Progenitor cell of endocrine pancreas (in vitro differentiated cells): ENCODE results near the gene MS4A18. TPM values are rescaled to one million over a fixed set of nuclear protein-coding genes. Genes with fewer than 3 reads are reported as not detected.

Source experiments
- DNase-seq: peaks from one replicate; pipeline ENCODE4 v3.0.0; 2021; ENCODE audit warnings: low spot score; ENCODE audit not compliant: unreplicated experiment
- H3K27ac Mint-ChIP-seq: 2 replicates; pipeline ENCODE4 v1.8.0; 2021; ENCODE audit warnings: mild to moderate bottlenecking, moderate library complexity, mixed read lengths
- H3K27me3 Mint-ChIP-seq: 2 replicates; pipeline ENCODE4 v1.8.0; 2021; ENCODE audit warnings: mixed read lengths
- H3K36me3 Mint-ChIP-seq: 2 replicates; pipeline ENCODE4 v1.8.0; 2022; ENCODE audit warnings: mixed read lengths; ENCODE audit not compliant: insufficient read depth
- H3K4me1 Mint-ChIP-seq: 2 replicates; pipeline ENCODE4 v1.8.0; 2021; ENCODE audit warnings: low read depth, mixed read lengths
- H3K4me3 Mint-ChIP-seq: 2 replicates; pipeline ENCODE4 v1.8.0; 2021; ENCODE audit warnings: low read depth, mild to moderate bottlenecking, moderate library complexity, mixed read lengths
- H3K9me3 Mint-ChIP-seq: 2 replicates; pipeline ENCODE4 v1.8.0; 2021; ENCODE audit warnings: low read depth, mixed read lengths
- CTCF ChIP-seq: fragments of 200-600 bp; sonication (generic); IDR thresholded peaks from one replicate; pipeline ENCODE4 v1.5.0; 2021; ENCODE audit warnings: antibody characterized with exemption, mild to moderate bottlenecking; ENCODE audit not compliant: unreplicated experiment
- total RNA-seq: library from RNA; stranded (reverse); gene quantifications from 2 replicates; pipeline ENCODE4 v1.2.1, GENCODE V29; 2021

Gene MS4A18
- total RNA-seq, 1 donor from 2014 or later, result not detected

- Mint-ChIP-seq H3K27me3 (peaks cover 16% of the 10 kb centered on the region), H3K36me3 (no peaks in the 10 kb centered on the region), H3K4me1 (peaks cover 3% of the 10 kb centered on the region), H3K9me3 (no peaks in the 10 kb centered on the region), H3K4me3 (no peak overlapping the region), H3K27ac (no peak overlapping the region)
- DNase-seq, result no peak
- no peak for TF ChIP-seq CTCF
Observed at GRCh38 chr11:60766547-60766946, 42.0 kb downstream of the MS4A18 start.

GRCh38 chr11:60767388-60767811 lies 42.9 kb downstream of the MS4A18 start:
- Mint-ChIP-seq H3K4me1 (no peaks in the 10 kb centered on the region), H3K36me3 (no peaks in the 10 kb centered on the region), H3K4me3 (no peak overlapping the region), H3K27me3 (peaks cover 21% of the 10 kb centered on the region), H3K27ac (no peak overlapping the region), H3K9me3 (no peaks in the 10 kb centered on the region)
- peak; percentile 56 for TF ChIP-seq CTCF
- DNase-seq, result no peak

GRCh38 chr11:60768202-60768601 lies 43.7 kb downstream of the MS4A18 start:
- H3K4me3 Mint-ChIP-seq, result no peak overlapping the region
- no peak for DNase-seq
- no peak overlapping the region for H3K27ac Mint-ChIP-seq
- H3K9me3 Mint-ChIP-seq, result no peaks in the 10 kb centered on the region
- no peak for TF ChIP-seq CTCF
- no peaks in the 10 kb centered on the region for H3K36me3 Mint-ChIP-seq
- peaks cover 23% of the 10 kb centered on the region for H3K27me3 Mint-ChIP-seq
- H3K4me1 Mint-ChIP-seq, result no peaks in the 10 kb centered on the region

GRCh38 chr11:60769273-60769672 lies 44.8 kb downstream of the MS4A18 start:
- DNase-seq, result no peak
- no peak overlapping the region for H3K27ac Mint-ChIP-seq
- no peaks in the 10 kb centered on the region for H3K9me3 Mint-ChIP-seq
- no peaks in the 10 kb centered on the region for H3K4me1 Mint-ChIP-seq
- no peaks in the 10 kb centered on the region for H3K36me3 Mint-ChIP-seq
- TF ChIP-seq CTCF, result no peak
- H3K4me3 Mint-ChIP-seq, result no peak overlapping the region
- H3K27me3 Mint-ChIP-seq, result peaks cover 26% of the 10 kb centered on the region

- H3K27ac Mint-ChIP-seq, result no peak overlapping the region
- peaks cover 31% of the 10 kb centered on the region for H3K27me3 Mint-ChIP-seq
- H3K36me3 Mint-ChIP-seq, result no peaks in the 10 kb centered on the region
- no peaks in the 10 kb centered on the region for H3K9me3 Mint-ChIP-seq
- TF ChIP-seq CTCF, result no peak
- H3K4me1 Mint-ChIP-seq, result no peaks in the 10 kb centered on the region
- DNase-seq, result no peak
- no peak overlapping the region for H3K4me3 Mint-ChIP-seq
Observed at GRCh38 chr11:60769811-60770210, 45.3 kb downstream of the MS4A18 start.
